ENCODE measurements around the gene HSPB6.

- TF ChIP-seq CTCF (IDR thresholded peaks at IDR 0.05; ENCODE audit: insufficient read depth, low read depth, low read length) (no peak), EZH2 (IDR thresholded peaks at IDR 0.05; ENCODE audit: insufficient read depth, low read length) (no peak)
Measured at GRCh38 chr19:35739275-35740107, 17.3 kb downstream of the HSPB6 start.

Data from astrocyte (in vitro differentiated cells and primary cell).